T-cell (primary cell): Measurements from ENCODE around the gene INSRR. TPM values are rescaled to one million over a fixed set of nuclear protein-coding genes. Genes with fewer than 3 reads are reported as not detected.

Experiments used
- ATAC-seq, 4 experiments: fragments of 200-7000 bp in 3 of 4; fragments of 150-1000 bp in 1 of 4; cut with Tn5 transposase; replicated peaks in 1 of 4; 1 replicate in 3 of 4; 2 replicates in 1 of 4; pipeline ENCODE4 v1.10.0; 2021; ENCODE audit warnings: moderate library complexity in 3 of 4, mild to moderate bottlenecking in 2 of 4, moderate number of reproducible peaks in 1 of 4
- CTCF ChIA-PET, 2 donors: fragments of 300-600 bp; sonication (Branson Sonifier 250); formaldehyde crosslinking; loops; one replicate each; lab custom pipeline; 2022; ENCODE audit warnings: antibody characterized with exemption in 2 of 2; lab: Charles Lee
- POLR2A ChIA-PET, 2 donors: fragments of 300-600 bp; sonication (Branson Sonifier 250); formaldehyde crosslinking; loops; one replicate each; lab custom pipeline; 2022; ENCODE audit warnings: antibody characterized with exemption in 2 of 2; lab: Charles Lee
- DNase-seq, 35 experiments: peaks; one replicate each; pipeline versions ENCODE4 v3.0.0 to v3.0.0-alpha.2; 2013 to 2023
- H3K27ac ChIP-seq: one replicate; pipeline ENCODE4 v1.5.1; 2013; ENCODE audit warnings: low read length
- H3K27me3 ChIP-seq, 2 experiments: replicated peaks in 1 of 2; 1 replicate in 1 of 2; 2 replicates in 1 of 2; pipeline versions ENCODE4 v1.6.1 to v1.7.0; 2013; ENCODE audit warnings: low read length in 1 of 2, mixed read lengths in 1 of 2; ENCODE audit not compliant: control insufficient read depth in 2 of 2, insufficient read depth in 2 of 2; ENCODE audit errors: extremely low read depth in 1 of 2
- H3K36me3 ChIP-seq, 2 donors: 1 replicate in 1 of 2; 2 replicates in 1 of 2; pipeline versions ENCODE4 v1.6.1 to v1.7.0; 2013; ENCODE audit warnings: low read length in 1 of 2; ENCODE audit not compliant: control insufficient read depth in 2 of 2, insufficient read depth in 1 of 2; ENCODE audit errors: extremely low read depth in 1 of 2
- H3K4me1 ChIP-seq, 2 experiments: 1 replicate in 1 of 2; 2 replicates in 1 of 2; pipeline versions ENCODE4 v1.6.1 to v1.7.0; 2013; ENCODE audit warnings: low read length in 2 of 2, mixed read lengths in 1 of 2; ENCODE audit not compliant: insufficient read depth in 2 of 2, control insufficient read depth in 1 of 2; ENCODE audit errors: extremely low read depth in 1 of 2
- H3K4me3 ChIP-seq, 2 donors: 1 replicate in 1 of 2; 2 replicates in 1 of 2; pipeline versions ENCODE4 v1.5.1 to v1.7.0; 2013; ENCODE audit warnings: mild to moderate bottlenecking in 2 of 2, low read length in 1 of 2, moderate library complexity in 1 of 2; ENCODE audit not compliant: control insufficient read depth in 1 of 2; ENCODE audit errors: extremely low read depth in 1 of 2
- H3K9me3 ChIP-seq: 2 replicates; pipeline ENCODE4 v1.7.0; 2013
- H3K27ac Mint-ChIP-seq, 2 donors: one replicate each; pipeline ENCODE4 v1.8.0; 2020 to 2021; ENCODE audit warnings: mild to moderate bottlenecking in 2 of 2, mixed read lengths in 2 of 2
- H3K27me3 Mint-ChIP-seq, 2 donors: one replicate each; pipeline ENCODE4 v1.8.0; 2021 to 2022; ENCODE audit warnings: mixed read lengths in 2 of 2
- H3K36me3 Mint-ChIP-seq: one replicate; pipeline ENCODE4 v1.8.0; 2021; ENCODE audit warnings: mixed read lengths
- H3K4me1 Mint-ChIP-seq, 3 donors: one replicate each; pipeline ENCODE4 v1.8.0; 2020 to 2022; ENCODE audit warnings: mixed read lengths in 3 of 3, mild to moderate bottlenecking in 1 of 3
- H3K4me3 Mint-ChIP-seq, 3 donors: one replicate each; pipeline ENCODE4 v1.8.0; 2020 to 2022; ENCODE audit warnings: mild to moderate bottlenecking in 3 of 3, mixed read lengths in 3 of 3, moderate library complexity in 3 of 3
- H3K9me3 Mint-ChIP-seq, 3 donors: one replicate each; pipeline ENCODE4 v1.8.0; 2020 to 2022; ENCODE audit warnings: mixed read lengths in 3 of 3
- WGBS: methylation state at CpG from one replicate; pipeline ENCODE4 v1.1.5; 2013; ENCODE audit warnings: missing lambda C conversion rate; ENCODE audit not compliant: insufficient coverage; 5-methylcytosine and 5-hydroxymethylcytosine counted together
- total RNA-seq, 35 experiments: library from RNA in 6 of 35; stranded (reverse) in 6 of 35; fragments of 120-200 nt in 1 of 35; gene quantifications; one replicate each; pipeline versions ENCODE4 v1.2.1 to v1.2.4 and lab custom pipeline; 2013 to 2026

INSRR gene
- total RNA-seq, 5 donors from 2014 or later (not counting 1 experiment from before 2014, with no cell fraction given): 0.07 TPM; not detected in 4

DNA sequence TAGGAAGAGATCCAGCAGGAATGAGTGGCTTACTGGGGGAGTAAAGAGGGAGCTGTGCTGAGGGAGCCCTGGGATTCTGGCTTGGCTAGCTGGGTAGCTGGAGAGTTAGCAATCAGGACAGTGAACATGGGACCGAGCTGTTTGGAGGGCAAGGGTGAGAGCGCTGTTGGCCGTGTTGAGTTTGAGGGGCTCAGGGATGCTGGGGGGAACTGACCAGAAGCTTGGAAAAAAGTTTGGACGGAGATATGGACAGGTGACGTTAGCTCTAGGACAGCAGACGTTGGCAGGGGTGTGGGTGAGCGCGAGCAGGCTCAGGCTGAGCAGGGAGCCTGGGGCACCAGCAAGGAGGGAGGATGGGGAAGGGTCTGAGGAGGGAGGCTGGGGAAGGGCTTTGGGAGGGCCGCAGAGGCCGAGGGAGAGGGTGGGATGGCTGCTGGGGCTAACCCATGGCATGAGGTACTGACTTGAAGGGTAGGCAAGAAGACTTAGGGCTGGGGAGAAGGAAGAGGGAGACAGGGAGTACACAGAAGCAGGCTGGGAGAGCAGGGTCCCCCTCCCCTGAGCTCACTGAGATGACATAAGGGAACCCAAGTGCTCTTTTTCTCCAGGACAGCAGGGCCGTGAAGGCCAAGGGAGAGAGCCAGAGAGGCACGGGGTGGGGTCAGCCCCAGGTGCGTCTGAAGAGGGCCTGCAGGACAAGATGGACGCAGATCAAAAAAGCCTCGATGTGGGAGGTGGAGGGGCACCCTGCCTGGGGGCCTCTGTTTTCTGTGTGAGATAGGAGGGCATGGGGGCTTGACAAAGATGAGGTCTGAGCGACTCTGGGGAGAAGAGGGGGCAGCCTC lies 50.5 kb downstream of the INSRR start:
- peak overlapping the region; percentile 75 to 81 for H3K27ac Mint-ChIP-seq
- H3K4me1 ChIP-seq: peaks cover 0 to 56% of the 10 kb centered on the region in 2 experiments
- peaks cover 46% of the 10 kb centered on the region for H3K36me3 Mint-ChIP-seq
- peaks cover 37 to 55% (median 49%) of the 10 kb centered on the region in 3 donors for H3K4me1 Mint-ChIP-seq
- no peaks in the 10 kb centered on the region for H3K9me3 Mint-ChIP-seq
- H3K36me3 ChIP-seq: peaks cover 11 to 55% of the 10 kb centered on the region in 2 donors
- ATAC-seq (no peak), DNase-seq (no peak)
- no peak overlapping the region for H3K4me3 Mint-ChIP-seq
- ChIA-PET CTCF (interaction anchor here (0.7 to 1.2 kb wide), 3 partner anchors 11 to 40 kb away, joined by 3 to 4 read pairs (median 4); no protein-coding TSS in a partner anchor), POLR2A (interaction anchor here (0.5 to 0.7 kb wide), 3 partner anchors 9 to 28 kb away, joined by 3 to 8 read pairs (median 4); no protein-coding TSS in a partner anchor)
- no peaks in the 10 kb centered on the region for H3K27me3 Mint-ChIP-seq
- H3K27me3 ChIP-seq: no peaks in the 10 kb centered on the region
- no peaks in the 10 kb centered on the region for H3K9me3 ChIP-seq
- 88% methylated on average over 13 of the region's 16 CpGs for WGBS
- peak overlapping the region; percentile 56 for H3K27ac ChIP-seq
- H3K4me3 ChIP-seq: no peak overlapping the region

DNA sequence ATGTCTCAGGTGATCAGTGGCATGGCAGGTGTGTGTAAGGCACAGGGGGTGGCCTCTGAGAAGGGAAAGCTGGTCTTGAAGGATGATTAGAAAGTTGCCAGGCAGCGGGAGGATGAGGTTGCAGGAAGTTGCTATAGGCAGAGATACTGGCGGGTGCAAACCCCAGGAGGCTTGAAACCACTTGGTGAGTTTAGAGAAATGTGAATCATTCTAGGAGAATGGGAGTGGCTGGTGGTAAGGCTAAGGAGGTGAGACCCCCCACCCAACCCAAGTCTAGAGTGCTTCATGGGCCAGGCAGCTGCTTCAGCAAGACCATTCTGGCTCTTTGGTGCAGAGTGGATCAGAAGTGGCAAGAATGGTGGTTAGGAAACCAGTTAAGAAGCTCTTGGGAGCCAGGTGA lies 51.3 kb downstream of the INSRR start:
- Histone ChIP-seq H3K9me3 (no peaks in the 10 kb centered on the region), H3K27ac (peak overlapping the region; percentile 56), H3K36me3 (peaks cover 15 to 49% of the 10 kb centered on the region in 2 donors), H3K4me1 (peaks cover 0 to 48% of the 10 kb centered on the region in 2 experiments), H3K27me3 (no peaks in the 10 kb centered on the region), H3K4me3 (no peak overlapping the region)
- no peaks in the 10 kb centered on the region for H3K27me3 Mint-ChIP-seq
- ChIA-PET POLR2A (interaction anchor here (0.5 to 0.7 kb wide), 2 partner anchors 13 to 29 kb away, joined by 3 to 4 read pairs; no protein-coding TSS in a partner anchor), CTCF (interaction anchor here (0.6 to 1.2 kb wide), 4 partner anchors 11 to 55 kb away, joined by 3 to 4 read pairs (median 4); no protein-coding TSS in a partner anchor)
- 20% methylated on average over 1 of the region's 2 CpGs for WGBS
- H3K4me1 Mint-ChIP-seq: peaks cover 30 to 47% (median 41%) of the 10 kb centered on the region in 3 donors
- DNase-seq (no peak), ATAC-seq (peak in 2 of 4 experiments; percentile 17 to 46)
- H3K4me3 Mint-ChIP-seq: no peak overlapping the region
- H3K36me3 Mint-ChIP-seq: peaks cover 40% of the 10 kb centered on the region
- H3K9me3 Mint-ChIP-seq: no peaks in the 10 kb centered on the region
- H3K27ac Mint-ChIP-seq: peak overlapping the region; percentile 75 to 81

DNA sequence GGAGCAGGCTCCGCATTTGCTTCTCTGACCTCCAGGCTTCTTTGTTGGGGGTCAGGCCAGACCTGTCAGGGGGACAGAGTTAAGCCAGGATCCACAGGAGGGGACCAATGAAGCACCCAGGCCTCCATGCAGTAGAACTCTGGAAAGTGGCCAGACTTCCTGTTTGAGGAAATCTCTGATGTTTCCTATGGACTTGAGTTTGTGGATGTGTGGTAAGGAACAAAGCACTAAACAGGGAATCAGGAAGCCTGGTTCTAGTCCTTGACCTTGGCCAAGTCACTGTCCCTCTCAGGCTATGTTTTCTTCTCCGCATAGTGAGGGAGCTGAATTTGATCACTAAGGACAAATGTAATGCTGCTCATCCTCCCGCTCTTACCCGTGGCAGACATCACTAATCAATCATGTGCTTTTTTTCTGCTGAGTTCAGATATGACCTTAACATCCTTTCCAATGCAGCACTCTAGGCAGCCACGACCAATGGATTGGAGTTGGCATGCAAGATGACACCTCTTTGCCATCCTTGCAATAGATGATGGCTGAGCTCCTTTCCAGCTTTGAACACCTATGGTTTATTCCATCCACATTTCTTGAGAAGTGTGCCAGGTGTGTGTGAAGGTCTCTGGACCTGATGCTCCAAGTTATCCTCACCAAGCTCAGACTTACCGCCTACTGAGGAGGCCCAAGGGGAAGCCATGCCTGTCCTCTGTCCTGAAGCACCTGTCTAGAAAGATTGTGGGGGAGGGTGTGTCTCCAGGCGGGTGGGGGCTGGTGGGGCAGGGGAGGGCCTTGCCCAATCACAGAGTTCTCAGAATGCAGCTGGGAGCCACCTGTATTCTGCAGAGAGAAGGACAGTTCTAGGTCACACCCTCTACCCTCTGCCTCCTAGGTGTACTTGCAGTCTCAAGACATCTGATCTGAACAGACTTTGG lies 52.1 kb downstream of the INSRR start:
- Histone ChIP-seq H3K9me3 (no peaks in the 10 kb centered on the region), H3K27ac (peak overlapping the region; percentile 56), H3K4me3 (no peak overlapping the region), H3K36me3 (peaks cover 12 to 41% of the 10 kb centered on the region in 2 donors), H3K4me1 (peaks cover 0 to 41% of the 10 kb centered on the region in 2 experiments), H3K27me3 (no peaks in the 10 kb centered on the region)
- 93% methylated on average over 5 of the region's 7 CpGs for WGBS
- Mint-ChIP-seq H3K27ac (peak overlapping the region; percentile 75 to 81), H3K27me3 (no peaks in the 10 kb centered on the region), H3K9me3 (no peaks in the 10 kb centered on the region), H3K4me3 (no peak overlapping the region), H3K36me3 (peaks cover 32% of the 10 kb centered on the region), H3K4me1 (peaks cover 28 to 46% (median 36%) of the 10 kb centered on the region in 3 donors)
- DNase-seq: no peak
- ChIA-PET CTCF (interaction anchor here in 1 of 2 donors (1.2 kb wide), 2 partner anchors 10 to 32 kb away, joined by 3 to 4 read pairs; no protein-coding TSS in a partner anchor), POLR2A (no interaction called here)
- peak in 1 of 4 experiments; percentile 9 for ATAC-seq

DNA sequence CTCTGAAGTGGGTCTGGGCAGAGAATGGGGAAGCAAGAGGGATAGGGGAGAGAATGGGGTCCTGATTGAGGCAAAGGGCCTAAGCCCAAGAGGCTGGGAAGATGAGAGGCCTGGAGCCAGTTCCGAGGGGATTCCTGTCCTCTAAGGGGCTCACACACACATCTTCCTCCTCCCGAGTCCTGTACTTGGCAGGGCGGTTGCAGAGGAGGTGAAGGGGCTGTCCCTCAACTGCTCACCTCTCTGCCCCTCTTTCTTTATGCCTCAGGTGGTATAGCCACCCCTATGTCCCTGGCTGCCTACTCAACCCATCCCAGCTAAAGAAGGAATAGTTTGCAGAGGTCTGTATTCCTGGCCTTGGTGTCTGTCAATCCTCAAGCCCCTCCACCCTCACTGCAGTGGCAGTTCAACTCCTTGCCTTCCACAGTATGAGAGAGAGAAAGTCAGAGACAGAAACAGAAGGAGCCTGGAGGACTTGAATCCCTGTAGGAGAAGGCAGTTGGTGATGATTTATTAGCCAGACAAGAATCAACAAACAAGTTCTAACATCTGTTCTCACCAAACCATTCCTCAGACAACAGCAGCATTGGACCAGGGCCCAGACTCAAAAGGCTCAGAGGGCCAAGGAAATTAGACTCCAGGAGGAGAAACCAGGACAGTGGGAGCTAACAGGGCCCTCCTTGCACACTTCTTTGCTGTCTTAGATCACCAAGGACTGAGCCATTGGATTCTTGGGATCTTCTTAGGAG lies 53.0 kb downstream of the INSRR start:
- Mint-ChIP-seq H3K4me1 (peaks cover 25 to 46% (median 35%) of the 10 kb centered on the region in 3 donors), H3K27me3 (no peaks in the 10 kb centered on the region), H3K4me3 (no peak overlapping the region), H3K27ac (peak overlapping the region; percentile 65 to 74), H3K36me3 (peaks cover 23% of the 10 kb centered on the region), H3K9me3 (no peaks in the 10 kb centered on the region)
- DNase-seq (no peak), ATAC-seq (no peak)
- Histone ChIP-seq H3K36me3 (peaks cover 7 to 36% of the 10 kb centered on the region in 2 donors), H3K27ac (no peak overlapping the region), H3K4me3 (no peak overlapping the region), H3K9me3 (no peaks in the 10 kb centered on the region), H3K4me1 (peaks cover 0 to 39% of the 10 kb centered on the region in 2 experiments), H3K27me3 (no peaks in the 10 kb centered on the region)
- ChIA-PET POLR2A (no interaction called here), CTCF (no interaction called here)
- WGBS: no CpG with 5 or more reads among the region's 3 CpGs

DNA sequence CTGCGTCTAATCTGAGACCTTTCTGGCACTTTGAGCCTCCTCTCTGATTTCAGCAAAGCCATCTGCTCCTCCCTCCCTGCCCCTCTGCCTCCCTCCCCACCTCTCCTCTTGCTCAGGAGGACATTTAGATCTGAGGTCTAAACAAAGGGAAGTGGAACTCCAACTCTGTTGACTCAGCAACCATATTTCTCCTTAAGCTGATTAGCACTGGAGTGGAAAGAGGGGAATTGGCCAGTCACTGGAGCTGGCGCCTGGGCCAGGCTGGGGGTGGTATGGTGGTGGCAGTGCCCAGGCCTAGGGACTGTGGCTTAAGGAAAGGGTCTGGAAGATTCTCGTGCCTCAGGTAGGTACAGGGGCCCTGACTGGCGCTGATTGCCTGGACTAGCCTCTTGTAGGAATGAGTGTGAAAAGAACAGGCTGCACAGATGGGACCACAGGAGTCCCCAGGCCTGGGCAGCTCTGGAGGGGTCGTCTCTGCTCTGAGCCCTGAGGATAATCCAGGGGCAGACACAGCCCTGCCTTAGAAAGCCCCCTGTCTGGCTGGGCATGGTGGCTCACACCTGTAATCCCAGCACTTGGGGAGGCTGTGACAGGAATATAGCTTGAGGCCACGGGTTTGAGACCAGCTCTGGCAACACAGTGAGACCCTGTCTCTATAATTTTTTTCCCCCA lies 54.2 kb downstream of the INSRR start:
- WGBS: 75% methylated on average over 5 of the region's 6 CpGs
- ChIA-PET POLR2A (interaction anchor here in 1 of 2 donors (0.6 kb wide), 2 partner anchors 30 to 1469 kb away, joined by 3 to 5 read pairs; no protein-coding TSS in a partner anchor), CTCF (no interaction called here)
- Histone ChIP-seq H3K4me1 (peaks cover 0 to 38% of the 10 kb centered on the region in 2 experiments), H3K27me3 (no peaks in the 10 kb centered on the region), H3K27ac (no peak overlapping the region), H3K4me3 (no peak overlapping the region), H3K9me3 (no peaks in the 10 kb centered on the region), H3K36me3 (peaks cover 6 to 40% of the 10 kb centered on the region in 2 donors)
- no peaks in the 10 kb centered on the region for H3K27me3 Mint-ChIP-seq
- peak in 1 of 4 experiments; percentile 11 for ATAC-seq
- peaks cover 29% of the 10 kb centered on the region for H3K36me3 Mint-ChIP-seq
- H3K27ac Mint-ChIP-seq: peak overlapping the region; percentile 54 to 68
- H3K9me3 Mint-ChIP-seq: no peaks in the 10 kb centered on the region
- H3K4me3 Mint-ChIP-seq: no peak overlapping the region
- peaks cover 25 to 51% (median 39%) of the 10 kb centered on the region in 3 donors for H3K4me1 Mint-ChIP-seq
- no peak for DNase-seq
